Smooth muscle cell of bladder (primary cell): ENCODE results near the gene ABCA12. TPM values are rescaled to one million over a fixed set of nuclear protein-coding genes. Genes with fewer than 3 reads are reported as not detected.

Experiments
- total RNA-seq: library from RNA; depleted of rRNA; stranded (reverse); fragments of >200 nt; gene quantifications from 2 replicates; pipeline ENCODE4 v1.2.3, GENCODE V29; 2014

The ABCA12 gene, protein sequence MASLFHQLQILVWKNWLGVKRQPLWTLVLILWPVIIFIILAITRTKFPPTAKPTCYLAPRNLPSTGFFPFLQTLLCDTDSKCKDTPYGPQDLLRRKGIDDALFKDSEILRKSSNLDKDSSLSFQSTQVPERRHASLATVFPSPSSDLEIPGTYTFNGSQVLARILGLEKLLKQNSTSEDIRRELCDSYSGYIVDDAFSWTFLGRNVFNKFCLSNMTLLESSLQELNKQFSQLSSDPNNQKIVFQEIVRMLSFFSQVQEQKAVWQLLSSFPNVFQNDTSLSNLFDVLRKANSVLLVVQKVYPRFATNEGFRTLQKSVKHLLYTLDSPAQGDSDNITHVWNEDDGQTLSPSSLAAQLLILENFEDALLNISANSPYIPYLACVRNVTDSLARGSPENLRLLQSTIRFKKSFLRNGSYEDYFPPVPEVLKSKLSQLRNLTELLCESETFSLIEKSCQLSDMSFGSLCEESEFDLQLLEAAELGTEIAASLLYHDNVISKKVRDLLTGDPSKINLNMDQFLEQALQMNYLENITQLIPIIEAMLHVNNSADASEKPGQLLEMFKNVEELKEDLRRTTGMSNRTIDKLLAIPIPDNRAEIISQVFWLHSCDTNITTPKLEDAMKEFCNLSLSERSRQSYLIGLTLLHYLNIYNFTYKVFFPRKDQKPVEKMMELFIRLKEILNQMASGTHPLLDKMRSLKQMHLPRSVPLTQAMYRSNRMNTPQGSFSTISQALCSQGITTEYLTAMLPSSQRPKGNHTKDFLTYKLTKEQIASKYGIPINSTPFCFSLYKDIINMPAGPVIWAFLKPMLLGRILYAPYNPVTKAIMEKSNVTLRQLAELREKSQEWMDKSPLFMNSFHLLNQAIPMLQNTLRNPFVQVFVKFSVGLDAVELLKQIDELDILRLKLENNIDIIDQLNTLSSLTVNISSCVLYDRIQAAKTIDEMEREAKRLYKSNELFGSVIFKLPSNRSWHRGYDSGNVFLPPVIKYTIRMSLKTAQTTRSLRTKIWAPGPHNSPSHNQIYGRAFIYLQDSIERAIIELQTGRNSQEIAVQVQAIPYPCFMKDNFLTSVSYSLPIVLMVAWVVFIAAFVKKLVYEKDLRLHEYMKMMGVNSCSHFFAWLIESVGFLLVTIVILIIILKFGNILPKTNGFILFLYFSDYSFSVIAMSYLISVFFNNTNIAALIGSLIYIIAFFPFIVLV (N-terminal part only)
- total RNA-seq = under 0.01 TPM in 2 replicates

DNA sequence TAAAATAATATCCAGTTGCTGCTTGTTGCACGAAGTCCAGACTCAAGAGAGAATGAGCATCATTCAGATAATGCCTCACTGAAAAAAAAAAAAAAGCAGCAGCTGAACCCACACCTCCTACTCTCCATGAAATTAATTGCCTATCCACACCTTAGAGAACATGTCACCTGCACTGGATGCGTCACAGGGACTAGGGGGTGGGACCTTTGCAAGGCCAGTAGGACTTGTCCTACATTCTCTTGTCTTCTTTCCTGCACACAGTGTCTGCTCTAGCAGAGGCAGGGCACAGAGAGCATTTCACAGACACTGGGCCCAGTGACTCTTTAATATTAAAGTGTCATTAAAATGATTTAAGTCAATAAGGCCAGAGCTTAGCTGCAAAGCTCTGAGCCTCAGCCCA, at the start of gene ABCA12:
ABCA12 (minus strand) TSS at position 148 of the 400 bp plus-strand sequence. CDS start 418 bp downstream, outside the sequence.

Other genes with a start within 250 kb of the ABCA12 start
- gene ATIC, start 173.4 kb upstream of the ABCA12 start, total RNA-seq = 21.0 and 21.2 TPM in 2 replicates